ENCODE data around the gene SPAG16.

GRCh38 chr2:213425618-213426017 lies 141.4 kb downstream of the SPAG16 start:
- TF ChIP-seq, protein P1, sequence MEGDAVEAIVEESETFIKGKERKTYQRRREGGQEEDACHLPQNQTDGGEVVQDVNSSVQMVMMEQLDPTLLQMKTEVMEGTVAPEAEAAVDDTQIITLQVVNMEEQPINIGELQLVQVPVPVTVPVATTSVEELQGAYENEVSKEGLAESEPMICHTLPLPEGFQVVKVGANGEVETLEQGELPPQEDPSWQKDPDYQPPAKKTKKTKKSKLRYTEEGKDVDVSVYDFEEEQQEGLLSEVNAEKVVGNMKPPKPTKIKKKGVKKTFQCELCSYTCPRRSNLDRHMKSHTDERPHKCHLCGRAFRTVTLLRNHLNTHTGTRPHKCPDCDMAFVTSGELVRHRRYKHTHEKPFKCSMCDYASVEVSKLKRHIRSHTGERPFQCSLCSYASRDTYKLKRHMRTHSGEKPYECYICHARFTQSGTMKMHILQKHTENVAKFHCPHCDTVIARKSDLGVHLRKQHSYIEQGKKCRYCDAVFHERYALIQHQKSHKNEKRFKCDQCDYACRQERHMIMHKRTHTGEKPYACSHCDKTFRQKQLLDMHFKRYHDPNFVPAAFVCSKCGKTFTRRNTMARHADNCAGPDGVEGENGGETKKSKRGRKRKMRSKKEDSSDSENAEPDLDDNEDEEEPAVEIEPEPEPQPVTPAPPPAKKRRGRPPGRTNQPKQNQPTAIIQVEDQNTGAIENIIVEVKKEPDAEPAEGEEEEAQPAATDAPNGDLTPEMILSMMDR (IDR thresholded peaks at IDR 0.05): no peak
- no peak for TF ChIP-seq POLR2AphosphoS5 (IDR thresholded peaks at IDR 0.05)
- no peak for TF ChIP-seq POLR2A (IDR thresholded peaks at IDR 0.05)

Data from prostate gland (tissue), 2 donors.